GM12878 (cell line): ENCODE data around the gene CXXC1.
A peak's percentile ranks its signal among the peaks of the same experiment; 100 is the strongest.

Source experiments
- BRCA1 ChIP-seq: IDR thresholded peaks from 2 replicates; pipeline ENCODE4 v1.6.1; 2011; ENCODE audit warnings: low read depth, low read length, improper control_type of control experiment
- CHD1 ChIP-seq: IDR thresholded peaks from 2 replicates; pipeline ENCODE4 v1.6.1; 2012; ENCODE audit warnings: low read depth, low read length, improper control_type of control experiment
- CREB1 ChIP-seq: IDR thresholded peaks from 2 replicates; pipeline ENCODE4 v1.6.1; 2012; ENCODE audit warnings: low read depth, mild to moderate bottlenecking, inconsistent platforms
- GABPA ChIP-seq: IDR thresholded peaks from 2 replicates; pipeline ENCODE4 v1.6.1; 2014; ENCODE audit warnings: antibody characterized with exemption, low read depth, mild to moderate bottlenecking, inconsistent platforms
- MYC ChIP-seq: IDR thresholded peaks from 2 replicates; pipeline ENCODE4 v1.6.1; 2011; ENCODE audit warnings: mild to moderate bottlenecking, low read length, moderate library complexity, inconsistent platforms; ENCODE audit not compliant: insufficient read depth, insufficient replicate concordance, insufficient read length, severe bottlenecking
- NFYB ChIP-seq: IDR thresholded peaks from 2 replicates; pipeline ENCODE4 v1.6.1; 2011; ENCODE audit warnings: low read depth, mild to moderate bottlenecking, low read length, improper control_type of control experiment, moderate library complexity; ENCODE audit not compliant: insufficient read depth
- RAD21 ChIP-seq: IDR thresholded peaks from 2 replicates; pipeline ENCODE4 v1.6.1; 2011; ENCODE audit warnings: mild to moderate bottlenecking, low read depth, low read length, moderate library complexity; ENCODE audit not compliant: insufficient read depth
- REST ChIP-seq: IDR thresholded peaks from 2 replicates; pipeline ENCODE4 v1.6.1; 2012; ENCODE audit warnings: mild to moderate bottlenecking, low read depth, low read length
- SIN3A ChIP-seq: IDR thresholded peaks from 2 replicates; pipeline ENCODE4 v1.6.1; 2012; ENCODE audit warnings: low read depth, low read length, improper control_type of control experiment
- SIX5 ChIP-seq: IDR thresholded peaks from 2 replicates; pipeline ENCODE4 v1.6.1; 2011; ENCODE audit warnings: mild to moderate bottlenecking, low read depth, low read length, moderate library complexity; ENCODE audit not compliant: severe bottlenecking
- TCF3 ChIP-seq: IDR thresholded peaks from 2 replicates; pipeline ENCODE4 v1.6.1; 2012; ENCODE audit warnings: low read depth, mild to moderate bottlenecking, low read length, borderline replicate concordance; ENCODE audit not compliant: insufficient read depth
- TF ChIP-seq, protein P1 (sequence below), 3 experiments: IDR thresholded peaks in 2 of 3; conservative IDR thresholded peaks in 1 of 3; 2 replicates each; pipeline ENCODE4 v1.5.1; 2011; ENCODE audit warnings: low read depth in 3 of 3, low read length in 3 of 3, mild to moderate bottlenecking in 3 of 3, control low read depth in 2 of 3, moderate library complexity in 2 of 3, inconsistent platforms in 1 of 3, mixed read lengths in 1 of 3; ENCODE audit not compliant: control insufficient read depth in 2 of 3, insufficient read depth in 1 of 3; ENCODE audit errors: extremely low read depth in 1 of 3
- TF ChIP-seq, protein P2 (sequence below): IDR thresholded peaks from 2 replicates; pipeline ENCODE4 v1.6.1; 2012; ENCODE audit warnings: low read depth, low read length, improper control_type of control experiment
- TF ChIP-seq, protein P3 (sequence below): IDR thresholded peaks from 2 replicates; pipeline ENCODE4 v1.6.1; 2012; ENCODE audit warnings: low read depth, low read length, improper control_type of control experiment

- TF ChIP-seq MYC, result no peak
- TF ChIP-seq, protein P1, sequence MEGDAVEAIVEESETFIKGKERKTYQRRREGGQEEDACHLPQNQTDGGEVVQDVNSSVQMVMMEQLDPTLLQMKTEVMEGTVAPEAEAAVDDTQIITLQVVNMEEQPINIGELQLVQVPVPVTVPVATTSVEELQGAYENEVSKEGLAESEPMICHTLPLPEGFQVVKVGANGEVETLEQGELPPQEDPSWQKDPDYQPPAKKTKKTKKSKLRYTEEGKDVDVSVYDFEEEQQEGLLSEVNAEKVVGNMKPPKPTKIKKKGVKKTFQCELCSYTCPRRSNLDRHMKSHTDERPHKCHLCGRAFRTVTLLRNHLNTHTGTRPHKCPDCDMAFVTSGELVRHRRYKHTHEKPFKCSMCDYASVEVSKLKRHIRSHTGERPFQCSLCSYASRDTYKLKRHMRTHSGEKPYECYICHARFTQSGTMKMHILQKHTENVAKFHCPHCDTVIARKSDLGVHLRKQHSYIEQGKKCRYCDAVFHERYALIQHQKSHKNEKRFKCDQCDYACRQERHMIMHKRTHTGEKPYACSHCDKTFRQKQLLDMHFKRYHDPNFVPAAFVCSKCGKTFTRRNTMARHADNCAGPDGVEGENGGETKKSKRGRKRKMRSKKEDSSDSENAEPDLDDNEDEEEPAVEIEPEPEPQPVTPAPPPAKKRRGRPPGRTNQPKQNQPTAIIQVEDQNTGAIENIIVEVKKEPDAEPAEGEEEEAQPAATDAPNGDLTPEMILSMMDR (IDR thresholded peaks at IDR 0.05 in 2 of 3, conservative IDR thresholded peaks at IDR 0.05 in 1 of 3; ENCODE audit: control insufficient read depth in 2 of 3, extremely low read depth in 1 of 3, insufficient read depth in 1 of 3, low read depth in 3 of 3, low read length in 3 of 3), result no peak
- no peak for TF ChIP-seq NFYB
- TF ChIP-seq, protein P2, sequence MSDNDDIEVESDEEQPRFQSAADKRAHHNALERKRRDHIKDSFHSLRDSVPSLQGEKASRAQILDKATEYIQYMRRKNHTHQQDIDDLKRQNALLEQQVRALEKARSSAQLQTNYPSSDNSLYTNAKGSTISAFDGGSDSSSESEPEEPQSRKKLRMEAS, result peak; percentile 38; the same call in 1 of the 2 replicates
- no peak for TF ChIP-seq REST
- no peak for TF ChIP-seq CHD1
- TF ChIP-seq CREB1, result no peak
- TF ChIP-seq RAD21, result no peak
- no peak for TF ChIP-seq TCF3
- peak; percentile 33 for TF ChIP-seq SIX5
- TF ChIP-seq SIN3A, result peak; percentile 97
- TF ChIP-seq GABPA, result peak; percentile 85
- TF ChIP-seq BRCA1, result 0 out of 2 replicates have a peak, but pooled peaks have one; percentile 59
- TF ChIP-seq, protein P3, sequence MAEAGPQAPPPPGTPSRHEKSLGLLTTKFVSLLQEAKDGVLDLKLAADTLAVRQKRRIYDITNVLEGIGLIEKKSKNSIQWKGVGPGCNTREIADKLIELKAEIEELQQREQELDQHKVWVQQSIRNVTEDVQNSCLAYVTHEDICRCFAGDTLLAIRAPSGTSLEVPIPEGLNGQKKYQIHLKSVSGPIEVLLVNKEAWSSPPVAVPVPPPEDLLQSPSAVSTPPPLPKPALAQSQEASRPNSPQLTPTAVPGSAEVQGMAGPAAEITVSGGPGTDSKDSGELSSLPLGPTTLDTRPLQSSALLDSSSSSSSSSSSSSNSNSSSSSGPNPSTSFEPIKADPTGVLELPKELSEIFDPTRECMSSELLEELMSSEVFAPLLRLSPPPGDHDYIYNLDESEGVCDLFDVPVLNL, result no peak
Measured at GRCh38 chr18:50266248-50266704, 21.2 kb downstream of the CXXC1 start, which contains the start of gene CFAP53.
